HG03521 (cell line): ENCODE results near the gene DNASE2B.

Source experiments
- ATAC-seq: cut with Tn5 transposase; IDR thresholded peaks from one replicate; pipeline ENCODE4 v1.9.1; 2021; ENCODE audit warnings: mild to moderate bottlenecking, moderate library complexity; ENCODE audit not compliant: unreplicated experiment

DNASE2B gene

DNA sequence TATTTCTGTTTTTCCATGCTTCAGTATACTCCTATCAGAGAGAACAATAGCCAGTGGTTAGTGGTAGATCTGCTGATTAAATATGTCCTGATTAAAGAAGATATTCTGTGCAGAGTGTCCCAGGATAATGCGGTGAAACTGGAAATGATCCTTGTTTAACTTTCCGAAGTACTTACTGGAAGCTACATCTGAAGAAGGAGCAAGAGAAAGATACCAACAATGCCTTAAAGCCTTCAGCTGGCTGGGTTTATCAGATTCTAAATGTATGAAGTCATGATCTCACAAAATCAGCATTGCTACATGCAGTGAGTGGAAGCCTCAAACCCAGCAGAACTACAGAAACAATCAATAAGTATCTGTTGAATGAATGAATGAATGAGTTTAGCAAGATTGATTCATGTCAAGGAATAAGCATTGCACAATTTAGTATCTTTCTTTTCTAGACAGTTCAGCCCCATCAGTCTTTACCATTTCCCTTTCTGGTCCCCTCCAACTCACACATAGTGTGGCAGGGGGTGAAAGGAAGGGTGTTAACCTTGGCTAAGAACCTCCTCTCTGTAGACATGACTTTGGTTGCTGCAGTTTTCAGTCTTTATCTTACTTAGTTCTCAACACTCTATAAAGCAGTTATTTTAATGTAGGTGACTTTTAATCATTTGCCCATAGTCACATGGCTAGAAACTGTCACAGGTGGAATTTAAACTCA lies 24.7 kb upstream of the DNASE2B start:
- no peak for ATAC-seq

DNA sequence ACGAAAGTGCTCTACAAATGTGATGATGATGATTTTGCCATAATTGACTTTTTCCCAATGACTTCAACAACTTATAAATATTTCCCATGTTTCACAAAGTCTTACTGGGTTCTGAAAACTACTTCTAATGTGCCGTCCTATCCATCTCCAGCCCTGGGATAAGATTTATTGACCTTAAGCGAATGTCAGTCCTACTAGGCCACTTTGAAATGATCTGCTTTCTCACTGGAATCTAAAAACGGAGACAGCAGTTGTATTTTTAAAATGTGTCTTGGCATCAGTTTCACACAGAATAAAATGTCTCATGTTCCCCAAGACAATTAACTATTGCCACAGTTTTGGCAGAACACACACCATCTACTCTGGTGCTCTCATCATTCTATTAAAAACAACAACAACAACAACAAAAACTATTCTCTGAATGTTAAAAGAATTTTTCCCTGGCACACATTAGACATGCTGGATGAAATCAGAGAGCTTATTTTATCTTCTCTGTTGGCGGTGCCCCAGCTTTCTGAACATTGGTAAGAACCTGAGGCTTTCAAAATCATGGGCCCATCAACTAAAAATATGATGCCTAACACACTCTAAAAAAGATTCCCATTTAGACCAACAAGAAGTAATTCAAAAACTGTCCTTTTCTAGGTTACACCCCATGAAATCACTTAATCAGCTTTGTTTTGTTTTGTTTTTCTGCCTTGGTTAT lies 23.1 kb upstream of the DNASE2B start:
- ATAC-seq, result no peak

DNA sequence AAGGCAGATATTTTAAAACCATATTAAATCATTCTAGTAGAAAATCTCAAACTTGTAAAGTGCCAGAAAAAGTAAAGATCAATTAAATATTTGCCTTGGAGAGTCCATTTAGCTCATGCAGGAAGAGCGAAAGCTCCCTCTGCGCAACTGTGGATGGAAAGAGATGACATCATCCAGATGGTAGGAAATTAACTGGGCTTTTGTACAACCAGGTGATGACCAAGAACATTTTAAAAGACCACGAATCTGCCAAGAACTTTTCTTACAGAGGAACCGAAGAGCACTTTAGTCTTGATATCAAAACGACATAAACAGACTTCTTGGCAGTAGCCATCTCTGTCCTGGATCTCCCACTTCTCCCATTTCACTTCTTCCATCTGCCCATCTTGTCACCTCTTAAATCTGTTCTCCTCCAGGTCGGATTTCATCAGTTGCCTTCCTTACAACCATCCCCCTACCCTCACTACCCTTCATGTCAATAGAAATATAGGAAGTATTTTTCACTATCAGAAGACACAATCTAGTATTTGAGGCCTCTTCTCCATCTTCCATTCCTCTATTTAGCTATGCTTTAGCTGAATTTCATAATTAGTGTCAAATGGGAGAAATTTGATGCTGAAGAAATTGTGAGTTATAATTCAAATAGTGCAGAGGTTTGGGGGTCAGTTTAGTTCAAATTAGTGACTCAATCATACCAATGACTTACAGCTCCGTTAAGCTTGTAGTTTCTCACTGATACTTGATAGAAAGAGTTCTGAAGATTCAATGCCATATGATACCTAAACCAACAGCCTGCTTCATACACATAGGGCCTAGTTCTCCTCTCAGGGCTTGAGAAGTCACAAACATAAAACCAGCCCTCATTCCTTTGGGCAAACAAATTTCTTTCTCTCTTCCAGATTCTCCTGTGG lies 22.0 kb upstream of the DNASE2B start:
- no peak for ATAC-seq

GRCh38 chr1:84377480-84378095 lies 20.7 kb upstream of the DNASE2B start:
- ATAC-seq, result no peak

DNA sequence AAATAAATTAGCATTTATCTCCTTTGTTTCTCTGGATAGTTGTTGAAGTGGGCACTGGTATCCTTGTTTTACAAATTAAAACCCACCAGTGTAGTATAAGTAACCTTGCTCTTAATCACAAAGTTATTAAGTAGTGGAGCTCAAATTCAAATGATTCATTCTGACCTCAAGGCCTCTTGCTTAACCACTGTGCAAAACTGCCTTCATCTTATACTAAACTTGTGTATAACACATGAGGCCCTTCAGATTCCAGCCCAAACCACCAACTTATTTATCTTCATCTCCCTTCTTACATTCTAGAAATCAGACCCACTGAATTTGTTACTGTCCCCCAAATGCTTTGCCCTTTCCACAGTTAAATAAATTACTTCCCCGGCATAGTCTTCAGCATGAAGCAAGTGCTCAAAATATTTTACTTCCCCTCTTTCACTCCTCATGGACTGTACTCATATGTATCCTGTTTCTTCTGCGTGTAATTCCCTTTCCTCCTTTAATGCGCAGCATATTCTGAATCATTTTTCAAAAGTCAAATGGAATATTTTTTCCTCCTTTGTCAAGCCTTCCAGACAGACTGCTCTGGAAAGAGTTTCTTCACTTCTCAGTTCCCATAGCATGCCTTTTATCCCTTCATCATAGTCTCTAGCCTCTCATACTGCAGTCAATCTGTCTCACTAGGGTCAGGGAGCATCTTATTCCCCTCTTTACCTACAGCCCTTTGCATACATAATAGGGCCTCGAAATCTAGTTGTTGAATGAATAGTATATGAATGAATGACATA lies 19.0 kb upstream of the DNASE2B start:
- ATAC-seq, result no peak

- no peak for ATAC-seq
Measured at GRCh38 chr1:84379917-84380180, 18.4 kb upstream of the DNASE2B start.

DNA sequence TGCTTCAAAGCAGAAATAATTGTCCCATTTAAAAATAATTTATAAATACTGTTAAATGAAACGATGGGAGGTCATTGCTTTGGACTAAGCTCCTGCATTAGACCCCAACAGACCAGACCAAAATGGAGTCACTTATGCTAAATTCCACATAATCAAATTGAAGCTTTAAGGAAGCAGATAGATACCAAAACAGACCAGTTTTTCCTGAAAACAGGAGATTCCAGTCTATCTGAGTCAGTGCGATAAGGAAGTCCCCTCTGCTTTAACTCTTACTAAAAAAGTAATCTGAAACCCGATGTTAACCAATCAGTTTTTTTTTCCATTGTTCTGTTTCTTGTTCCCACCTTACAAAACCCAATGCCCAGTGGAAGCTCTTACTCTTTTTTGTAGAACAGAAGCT lies 16.2 kb upstream of the DNASE2B start:
- ATAC-seq, result no peak

DNA sequence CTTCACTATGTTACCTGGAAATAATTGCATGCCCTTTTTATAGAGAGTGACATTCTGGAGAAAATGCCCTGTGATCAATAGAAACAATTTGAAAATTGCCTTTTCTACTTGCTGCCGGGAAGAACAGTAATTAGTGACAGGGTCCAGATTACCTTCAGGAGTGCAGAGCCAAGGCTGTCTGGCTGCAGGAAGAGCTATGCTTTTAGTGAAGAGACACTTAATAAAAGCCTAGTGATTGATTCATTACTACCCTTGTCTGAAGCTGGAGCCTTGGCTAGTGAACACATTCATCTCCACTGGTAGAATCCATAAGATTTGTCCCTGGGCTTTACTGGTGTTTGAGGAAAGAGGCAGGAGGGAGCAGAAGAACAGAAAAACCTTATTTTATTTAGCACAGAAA lies 12.9 kb upstream of the DNASE2B start:
- no peak for ATAC-seq

- no peak for ATAC-seq
Measured at GRCh38 chr1:84386716-84387479, 11.4 kb upstream of the DNASE2B start.

DNA sequence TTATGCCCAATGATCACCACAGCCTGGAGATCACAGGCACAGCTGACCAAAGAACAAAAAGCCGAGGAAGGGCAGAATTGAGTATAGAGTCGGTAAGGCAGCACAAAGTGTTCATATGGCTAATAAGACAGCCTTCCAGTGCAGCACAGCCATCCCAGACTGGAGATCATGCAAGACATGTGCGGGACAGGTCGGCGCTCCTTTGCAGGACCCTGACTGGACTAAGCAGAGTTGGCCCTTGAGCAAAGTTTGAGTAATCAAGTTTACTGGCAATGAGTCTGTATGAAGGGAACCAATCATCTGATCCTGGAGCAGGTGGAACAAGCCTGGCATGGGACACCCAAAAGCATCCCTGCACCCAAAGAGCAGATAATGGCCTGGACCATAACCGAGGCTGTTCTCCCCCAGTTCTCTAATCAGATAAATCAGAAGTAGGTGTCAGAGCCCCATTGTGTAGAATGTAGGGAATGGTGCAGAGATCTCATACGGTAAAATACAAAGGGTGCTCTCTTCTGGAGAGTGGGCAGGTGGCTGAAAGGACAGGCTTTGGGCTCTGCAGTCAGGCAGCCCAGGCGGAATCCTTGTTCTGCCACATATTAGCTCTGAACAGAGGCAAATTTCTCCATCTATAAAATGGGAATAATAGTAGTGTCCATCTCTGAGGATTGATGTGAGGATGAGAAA lies 10.7 kb upstream of the DNASE2B start:
- ATAC-seq, result no peak

DNA sequence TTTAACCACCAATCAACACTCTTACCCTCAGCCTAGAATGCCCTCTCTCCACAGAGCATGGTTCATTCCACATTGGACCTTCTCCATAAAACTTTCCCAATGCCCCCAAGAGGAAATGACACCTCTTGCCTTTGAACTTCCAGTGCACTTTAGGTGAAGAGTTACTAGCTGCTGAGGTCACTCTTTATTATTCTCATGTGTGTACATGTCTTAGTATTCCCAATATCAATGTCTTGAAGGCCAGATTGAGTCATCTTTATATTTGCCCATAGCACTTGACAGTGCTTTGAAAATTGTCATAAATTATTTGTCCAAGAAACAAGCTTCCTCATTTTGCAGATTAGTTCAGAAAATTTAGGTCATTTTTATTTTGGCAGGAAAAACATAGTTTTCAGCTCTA lies 8.1 kb upstream of the DNASE2B start:
- no peak for ATAC-seq

GRCh38 chr1:84401156-84401555 lies 2.9 kb downstream of the DNASE2B start:
- no peak for ATAC-seq

DNA sequence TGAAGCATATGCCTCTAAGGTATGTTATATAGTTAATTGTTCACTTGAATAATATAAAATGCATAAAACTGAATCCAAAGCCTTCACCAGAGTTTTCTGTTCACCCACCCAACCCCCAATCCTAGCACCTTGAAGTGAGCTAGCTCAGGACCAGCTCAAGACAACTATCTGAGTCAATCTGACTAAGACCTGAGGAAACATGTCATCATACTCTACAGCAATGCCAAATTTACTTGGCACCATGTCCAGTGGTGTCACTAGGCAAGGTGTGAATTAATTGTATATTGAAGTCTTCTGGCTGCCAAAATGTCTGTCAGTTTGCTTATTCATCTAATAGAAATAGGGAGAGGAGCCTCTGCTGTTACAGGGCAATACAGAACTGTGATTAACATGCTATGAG lies 3.8 kb downstream of the DNASE2B start:
- no peak for ATAC-seq

GRCh38 chr1:84402501-84402900 lies 4.2 kb downstream of the DNASE2B start:
- no peak for ATAC-seq

- ATAC-seq, result no peak
Measured at GRCh38 chr1:84403347-84403746, 5.1 kb downstream of the DNASE2B start.

- no peak for ATAC-seq
Measured at GRCh38 chr1:84406346-84406861, 8.1 kb downstream of the DNASE2B start.

- ATAC-seq, result no peak
Measured at GRCh38 chr1:84407524-84407923, 9.2 kb downstream of the DNASE2B start.

DNA sequence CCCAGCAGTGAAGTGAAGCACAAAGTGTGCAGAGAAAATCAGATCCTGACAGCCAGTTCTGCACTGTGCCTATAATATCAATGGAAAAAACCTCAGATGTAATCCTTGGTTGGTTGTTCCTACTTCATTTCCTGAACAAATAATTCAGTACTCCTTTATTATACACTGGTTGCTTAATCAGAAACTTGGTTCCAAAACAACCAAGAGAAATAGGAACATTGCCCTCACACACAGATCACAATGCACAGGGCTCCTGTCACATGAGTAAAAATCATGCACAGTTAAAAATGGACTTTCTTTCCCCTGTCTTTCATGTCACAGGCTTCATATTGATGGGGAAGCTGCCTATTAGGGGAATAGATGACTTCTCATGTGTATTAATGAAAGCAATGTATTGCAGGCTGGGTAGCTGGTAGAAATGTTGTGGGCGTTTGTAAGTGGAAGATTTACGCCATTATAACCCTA lies 9.7 kb downstream of the DNASE2B start:
- no peak for ATAC-seq

DNA sequence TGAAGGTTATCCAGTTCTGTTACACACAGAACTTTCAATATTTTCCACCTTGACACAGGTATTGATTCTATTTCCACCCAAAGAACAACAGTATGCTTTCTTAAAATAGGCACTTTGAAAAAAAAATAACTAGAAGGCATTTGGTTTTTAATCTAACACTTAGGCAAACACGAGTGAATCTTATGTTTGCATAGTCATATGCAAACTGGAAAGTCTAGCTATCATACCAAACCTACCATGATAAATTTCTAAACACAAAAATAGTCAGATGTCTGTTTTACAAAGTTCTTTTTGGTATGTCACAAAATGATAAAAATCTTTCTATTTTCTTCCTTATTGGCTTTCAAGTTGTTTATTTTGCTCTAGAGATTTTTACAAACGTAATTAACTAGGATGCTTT lies 11.6 kb downstream of the DNASE2B start:
- no peak for ATAC-seq
